Omental fat pad (tissue), 4 donors: ENCODE results near the gene PPP1R12C. TPM values are rescaled to one million over a fixed set of nuclear protein-coding genes. Genes with fewer than 3 reads are reported as not detected.

Experiments used
- ATAC-seq: fragments of 150-250 bp; one replicate; pipeline ENCODE4 v1.9.1; 2016; ENCODE audit warnings: mild to moderate bottlenecking, moderate library complexity; ENCODE audit not compliant: low FRiP score
- DNase-seq: peaks from one replicate; pipeline ENCODE4 v3.0.0-alpha.2; 2019; ENCODE audit warnings: low spot score
- small RNA-seq: library from RNA; depleted of rRNA; stranded (forward); fragments of <200 nt; gene quantifications from one replicate; pipeline ENCODE3, GENCODE V24; 2016
- total RNA-seq, 4 donors: library from RNA; depleted of rRNA; stranded (reverse); fragments of >200 nt; gene quantifications; one replicate each; pipeline ENCODE4 v1.1.0, GENCODE V29; 2016
- TF ChIP-seq, protein P1 (sequence below), 3 donors: fragments of 450-650 bp; IDR thresholded peaks; one replicate each; pipeline ENCODE4 v1.5.1; 2016 to 2017; ENCODE audit warnings: antibody characterized with exemption in 3 of 3, mild to moderate bottlenecking in 3 of 3, moderate library complexity in 2 of 3

Gene PPP1R12C
- total RNA-seq, 4 donors from 2014 or later: 59.9 to 127 (median 107) TPM

DNA sequence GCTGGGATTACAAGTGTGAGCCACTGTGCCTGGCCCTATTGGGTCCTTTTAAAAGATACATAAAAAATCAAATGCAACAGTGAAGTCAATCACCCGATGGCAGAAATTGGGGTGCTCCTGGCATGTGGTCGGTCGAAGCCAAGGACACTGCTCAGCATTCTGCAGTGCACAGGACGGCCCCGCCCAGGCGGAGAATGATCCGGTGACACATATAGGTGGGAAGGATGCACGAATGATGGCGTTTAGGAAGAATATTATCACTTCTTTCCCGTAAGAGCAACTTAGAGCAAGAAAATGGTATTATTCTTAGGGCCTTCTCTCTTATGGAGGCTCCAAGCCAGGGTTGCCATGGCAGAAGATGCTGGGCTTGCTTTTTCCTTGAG lies 76.2 kb downstream of the PPP1R12C start:
- TF ChIP-seq, protein P1, sequence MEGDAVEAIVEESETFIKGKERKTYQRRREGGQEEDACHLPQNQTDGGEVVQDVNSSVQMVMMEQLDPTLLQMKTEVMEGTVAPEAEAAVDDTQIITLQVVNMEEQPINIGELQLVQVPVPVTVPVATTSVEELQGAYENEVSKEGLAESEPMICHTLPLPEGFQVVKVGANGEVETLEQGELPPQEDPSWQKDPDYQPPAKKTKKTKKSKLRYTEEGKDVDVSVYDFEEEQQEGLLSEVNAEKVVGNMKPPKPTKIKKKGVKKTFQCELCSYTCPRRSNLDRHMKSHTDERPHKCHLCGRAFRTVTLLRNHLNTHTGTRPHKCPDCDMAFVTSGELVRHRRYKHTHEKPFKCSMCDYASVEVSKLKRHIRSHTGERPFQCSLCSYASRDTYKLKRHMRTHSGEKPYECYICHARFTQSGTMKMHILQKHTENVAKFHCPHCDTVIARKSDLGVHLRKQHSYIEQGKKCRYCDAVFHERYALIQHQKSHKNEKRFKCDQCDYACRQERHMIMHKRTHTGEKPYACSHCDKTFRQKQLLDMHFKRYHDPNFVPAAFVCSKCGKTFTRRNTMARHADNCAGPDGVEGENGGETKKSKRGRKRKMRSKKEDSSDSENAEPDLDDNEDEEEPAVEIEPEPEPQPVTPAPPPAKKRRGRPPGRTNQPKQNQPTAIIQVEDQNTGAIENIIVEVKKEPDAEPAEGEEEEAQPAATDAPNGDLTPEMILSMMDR (IDR thresholded peaks at IDR 0.05): no peak
- ATAC-seq (no peak), DNase-seq (no peak)

Small RNA genes within 50 kb of the gene (small RNA-seq; reads per million reads assigned to genes)
- not detected for gene MIR7975
- gene RF01210: not detected

Other genes starting within 250 kb of the PPP1R12C start
- gene FCAR, start 243.4 kb downstream of the PPP1R12C start, total RNA-seq: 10 to 100 TPM in 1 of 4 donors, 1 to 10 TPM in 3; 5.5 to 11.2 (median 7.0) TPM
- gene NCR1, start 211.5 kb downstream of the PPP1R12C start, total RNA-seq: 1 to 10 TPM in 1 of 4 donors, under 1 TPM in 1, not detected in 2; 0.72 to 2.3 TPM
- not detected for gene NLRP7, start 170.1 kb downstream of the PPP1R12C start, total RNA-seq
- 1 to 10 TPM in 2 of 4 donors, not detected in 2; 2.4 TPM for gene NLRP2, start 151.3 kb downstream of the PPP1R12C start, total RNA-seq
- under 1 TPM in 1 of 4 donors, not detected in 3; 0.56 TPM for gene GP6, start 79.4 kb downstream of the PPP1R12C start, total RNA-seq
- 10 to 100 TPM in 2 of 4 donors, 1 to 10 TPM in 2; 8.2 to 14.1 (median 10.8) TPM for gene RDH13, start 54.5 kb downstream of the PPP1R12C start, total RNA-seq
- gene EPS8L1, start 41.8 kb downstream of the PPP1R12C start, total RNA-seq: 10 to 100 TPM in 2 of 4 donors, 1 to 10 TPM in 1, under 1 TPM in 1; 0.95 to 41.7 (median 15.5) TPM
- gene TNNT1, start 31.6 kb upstream of the PPP1R12C start, total RNA-seq: 1 to 10 TPM in 3 of 4 donors, not detected in 1; 1.9 to 7.2 (median 4.3) TPM
- gene TNNI3, start 40.1 kb upstream of the PPP1R12C start, total RNA-seq: not detected
- under 1 TPM in 2 of 4 donors, not detected in 2; 0.65 to 0.69 TPM for gene DNAAF3, start 49.0 kb upstream of the PPP1R12C start, total RNA-seq
- under 1 TPM in 1 of 4 donors, not detected in 3; 0.28 TPM for gene SYT5, start 62.7 kb upstream of the PPP1R12C start, total RNA-seq
- 1 to 10 TPM; 1.4 to 9.8 (median 5.5) TPM for gene PTPRH, start 91.9 kb upstream of the PPP1R12C start, total RNA-seq
- gene TMEM86B, start 111.1 kb upstream of the PPP1R12C start, total RNA-seq: 1 to 10 TPM in 3 of 4 donors, under 1 TPM in 1; 0.65 to 3.5 (median 2.5) TPM
- 10 to 100 TPM; 27.8 to 43.6 (median 35.5) TPM for gene PPP6R1, start 141.4 kb upstream of the PPP1R12C start, total RNA-seq
- gene HSPBP1, start 162.5 kb upstream of the PPP1R12C start, total RNA-seq: 10 to 100 TPM; 19.5 to 25.9 (median 21.2) TPM
- 1 to 10 TPM in 1 of 4 donors, under 1 TPM in 1, not detected in 2; 0.19 to 2.1 TPM for gene BRSK1, start 166.4 kb upstream of the PPP1R12C start, total RNA-seq
- gene TMEM150B, start 207.7 kb upstream of the PPP1R12C start, total RNA-seq: 10 to 100 TPM in 2 of 4 donors, 1 to 10 TPM in 2; 5.6 to 26.7 (median 16.6) TPM
- gene KMT5C, start 222.2 kb upstream of the PPP1R12C start, total RNA-seq: 10 to 100 TPM in 1 of 4 donors, 1 to 10 TPM in 3; 5.3 to 22.9 (median 6.8) TPM
- under 1 TPM in 1 of 4 donors, not detected in 3; 0.56 TPM for gene COX6B2, start 237.1 kb upstream of the PPP1R12C start, total RNA-seq
- under 1 TPM in 1 of 4 donors, not detected in 3; 0.09 TPM for gene GARIN5B, start 245.6 kb upstream of the PPP1R12C start, total RNA-seq